Renal cortical epithelial cell (primary cell): ENCODE data around the gene PHAX. TPM values are rescaled to one million over a fixed set of nuclear protein-coding genes. Genes with fewer than 3 reads are reported as not detected.
A peak's percentile ranks its signal among the peaks of the same experiment; 100 is the strongest.
"Not testable (repeated sequence)": the region's sequence is repeated elsewhere in the genome, so short reads cannot be mapped to it uniquely, and the experiment has no call there.

ENCODE experiments used
- DNase-seq: peaks from one replicate; pipeline ENCODE4 v3.0.0-alpha.2; 2011; ENCODE audit warnings: low read depth
- total RNA-seq: library from RNA; depleted of rRNA; stranded (reverse); fragments of >200 nt; gene quantifications from 2 replicates; pipeline ENCODE4 v1.2.3, GENCODE V29; 2014

PHAX gene, protein sequence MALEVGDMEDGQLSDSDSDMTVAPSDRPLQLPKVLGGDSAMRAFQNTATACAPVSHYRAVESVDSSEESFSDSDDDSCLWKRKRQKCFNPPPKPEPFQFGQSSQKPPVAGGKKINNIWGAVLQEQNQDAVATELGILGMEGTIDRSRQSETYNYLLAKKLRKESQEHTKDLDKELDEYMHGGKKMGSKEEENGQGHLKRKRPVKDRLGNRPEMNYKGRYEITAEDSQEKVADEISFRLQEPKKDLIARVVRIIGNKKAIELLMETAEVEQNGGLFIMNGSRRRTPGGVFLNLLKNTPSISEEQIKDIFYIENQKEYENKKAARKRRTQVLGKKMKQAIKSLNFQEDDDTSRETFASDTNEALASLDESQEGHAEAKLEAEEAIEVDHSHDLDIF
- 66.9 and 70.2 TPM in 2 replicates for total RNA-seq

- peak; percentile 47 for DNase-seq
Observed at GRCh38 chr5:126600631-126601511, at the start of gene PHAX. TSS of gene PHAX (plus strand) at chr5:126600947. CDS start at chr5:126600963, 16 bp downstream.

- no peak for DNase-seq
Observed at GRCh38 chr5:126552614-126553013, 48.1 kb upstream of the PHAX start.

DNA sequence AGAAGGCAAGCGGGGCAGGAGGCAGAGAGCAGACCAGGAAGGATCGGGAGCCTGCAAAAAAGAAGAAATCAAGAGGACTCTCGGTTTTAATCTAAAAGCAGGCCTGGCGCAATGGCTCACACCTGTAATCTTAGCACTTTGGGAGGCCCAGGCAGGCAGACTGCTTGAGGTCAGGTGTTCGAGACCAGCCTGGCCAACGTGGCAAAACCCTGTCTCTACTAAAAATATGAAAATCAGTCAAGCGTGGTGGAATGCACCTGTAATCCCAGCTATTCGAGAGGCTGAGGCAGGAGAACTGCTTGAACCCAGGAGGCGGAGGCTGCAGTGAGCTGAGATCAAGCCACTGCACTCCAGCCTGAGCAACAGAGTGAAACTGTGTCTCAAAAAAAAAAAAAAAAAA is 45.6 kb upstream of the PHAX start:
- not testable (repeated sequence) for DNase-seq

DNA sequence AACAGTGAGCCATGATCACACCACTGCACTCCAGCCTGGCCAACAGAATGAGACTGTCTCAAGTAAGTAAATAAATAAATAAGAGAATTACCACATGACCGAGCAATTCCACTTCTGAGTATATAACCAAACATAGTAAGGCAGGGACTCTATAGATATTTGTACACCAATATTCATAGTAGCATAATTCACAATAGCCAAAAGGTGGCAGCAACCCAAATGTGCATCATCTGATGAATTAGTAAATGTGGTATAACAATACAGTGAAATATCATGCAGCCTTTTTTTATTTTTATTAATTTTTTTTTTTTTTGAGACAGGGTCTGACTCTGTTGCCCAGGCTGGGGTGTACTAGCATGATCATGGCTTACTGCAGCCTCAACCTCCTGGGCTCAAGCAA is 38.8 kb upstream of the PHAX start:
- DNase-seq, result no peak

DNA sequence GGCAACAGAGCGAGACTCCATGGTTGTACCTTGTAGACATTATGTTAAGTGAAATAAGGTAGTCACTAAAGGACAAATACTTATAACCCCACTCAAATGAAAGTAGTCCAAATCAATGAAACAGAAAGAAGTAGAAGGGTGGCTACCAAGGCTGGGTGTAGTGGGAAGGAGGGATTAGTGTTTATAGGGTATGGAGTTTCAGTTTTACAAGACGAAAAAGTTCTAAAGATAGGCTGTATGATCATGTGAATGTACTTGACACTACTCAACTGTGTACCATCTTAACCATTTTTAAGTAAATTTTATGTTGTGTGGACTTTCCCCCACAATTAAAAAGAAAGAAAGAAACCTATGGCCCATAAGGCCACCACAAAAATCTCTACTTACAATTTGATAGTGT is 37.9 kb upstream of the PHAX start:
- no peak for DNase-seq

- peak; percentile 1 for DNase-seq
Observed at GRCh38 chr5:126568206-126568755, 32.5 kb upstream of the PHAX start.

DNA sequence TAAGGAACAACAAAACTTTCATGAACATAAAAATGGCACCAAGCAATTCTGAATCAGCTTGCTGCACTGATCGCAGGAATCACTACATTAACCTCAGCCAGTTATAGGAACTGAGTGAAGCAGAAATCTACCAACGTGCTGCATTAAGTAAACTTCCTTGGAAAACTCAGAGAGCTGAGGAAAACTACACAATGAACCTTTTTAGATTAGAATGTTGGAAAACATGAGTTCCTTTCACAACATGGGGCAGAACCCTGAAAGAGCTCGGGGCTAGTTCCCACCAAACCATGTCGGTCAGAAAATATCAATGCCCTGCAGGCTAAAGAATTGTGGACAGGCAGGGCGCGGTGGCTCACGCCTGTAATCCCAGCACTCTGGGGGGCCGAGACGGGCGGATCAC is 25.1 kb upstream of the PHAX start:
- DNase-seq, result no peak

GRCh38 chr5:126576974-126577373 is 23.8 kb upstream of the PHAX start:
- DNase-seq, result no peak

GRCh38 chr5:126577415-126577814 is 23.3 kb upstream of the PHAX start:
- no peak for DNase-seq

GRCh38 chr5:126579716-126580115 is 21.0 kb upstream of the PHAX start:
- DNase-seq, result no peak

- DNase-seq, result no peak
Observed at GRCh38 chr5:126583761-126584160, 17.0 kb upstream of the PHAX start.

DNA sequence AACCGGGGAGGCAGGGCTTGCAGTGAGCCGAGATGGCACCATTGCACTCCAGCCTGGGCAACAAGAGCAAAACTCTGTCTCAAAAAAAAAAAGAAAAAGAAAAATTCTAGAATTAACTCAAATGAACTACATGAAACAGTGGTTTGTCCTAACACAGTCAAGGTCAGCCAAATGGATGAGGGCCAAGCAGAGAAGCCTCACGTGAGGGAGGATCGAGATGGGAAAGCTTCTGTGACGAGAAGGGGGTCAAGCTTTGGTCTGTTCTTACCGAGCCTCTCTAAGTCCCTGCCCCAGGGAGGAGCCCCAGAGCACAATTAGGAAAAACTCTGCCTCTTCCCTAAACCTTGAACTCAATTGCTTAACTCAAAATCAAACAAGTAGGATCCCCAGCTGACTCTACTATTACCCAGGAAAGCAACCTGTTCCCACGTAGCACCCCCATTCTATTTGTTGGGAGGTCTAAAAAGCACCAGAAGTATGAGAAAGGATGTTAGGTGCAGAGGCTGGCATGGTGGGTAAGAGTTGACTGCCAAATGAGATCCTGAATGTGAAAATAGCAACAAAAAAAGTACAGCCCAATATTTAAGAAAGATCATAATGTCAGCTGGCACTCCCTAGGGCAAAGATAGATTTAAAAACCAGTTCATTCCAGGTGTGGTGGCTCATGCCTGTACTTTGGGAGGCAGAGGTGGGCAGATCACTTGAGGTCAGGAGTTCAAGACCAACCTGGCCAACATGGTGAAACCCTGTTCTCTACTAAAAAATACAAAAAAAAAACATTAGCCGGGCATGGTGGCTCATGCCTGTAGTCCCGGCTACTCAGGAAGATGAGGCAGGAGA is 13.0 kb upstream of the PHAX start:
- no peak for DNase-seq

DNA sequence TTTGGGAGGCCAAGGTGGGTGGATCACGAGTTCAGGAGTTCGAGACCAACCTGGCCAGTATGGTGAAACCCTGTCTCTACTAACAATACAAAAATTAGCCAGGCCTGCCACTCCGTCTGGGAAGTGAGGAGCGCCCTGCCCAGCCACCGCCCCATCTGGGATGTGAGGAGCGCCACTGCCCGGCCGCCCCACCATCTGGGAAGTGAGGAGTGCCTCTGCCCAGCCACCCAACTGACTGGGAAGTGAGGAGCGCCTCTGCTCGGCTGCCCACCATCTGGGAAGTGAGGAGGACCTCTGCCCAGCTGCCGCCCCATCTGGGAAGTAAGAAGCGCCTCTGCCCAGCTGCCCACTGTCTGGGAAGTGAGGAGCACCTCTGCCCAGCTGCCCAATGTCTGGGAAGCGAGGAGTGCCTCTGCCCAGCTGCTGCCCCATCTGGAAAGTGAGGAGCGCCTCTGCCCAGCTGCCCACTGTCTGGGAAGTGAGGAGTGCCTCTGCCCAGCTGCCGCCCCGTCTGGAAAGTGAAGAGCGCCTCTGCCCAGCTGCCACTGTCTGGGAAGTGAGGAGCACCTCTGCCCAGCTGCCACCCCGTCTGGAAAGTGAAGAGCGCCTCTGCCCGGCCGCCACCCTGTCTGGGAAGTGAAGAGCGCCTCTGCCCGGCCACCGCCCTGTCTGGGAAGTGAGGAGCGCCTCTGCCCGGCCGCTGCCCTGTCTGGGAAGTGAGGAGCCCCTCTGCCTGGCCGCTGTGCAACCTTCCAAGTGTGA is 11.0 kb upstream of the PHAX start:
- DNase-seq, result no peak

GRCh38 chr5:126591549-126591948 is 9.2 kb upstream of the PHAX start:
- peak; percentile 31 for DNase-seq

GRCh38 chr5:126594748-126595485 is 5.8 kb upstream of the PHAX start, which contains the start of gene ALDH7A1:
TSS of gene ALDH7A1 (minus strand) at chr5:126595219. CDS start at chr5:126595198, 21 bp downstream.
- peak; percentile 86 for DNase-seq

- DNase-seq, result no peak
Observed at GRCh38 chr5:126595486-126596083, 5.2 kb upstream of the PHAX start.

DNA sequence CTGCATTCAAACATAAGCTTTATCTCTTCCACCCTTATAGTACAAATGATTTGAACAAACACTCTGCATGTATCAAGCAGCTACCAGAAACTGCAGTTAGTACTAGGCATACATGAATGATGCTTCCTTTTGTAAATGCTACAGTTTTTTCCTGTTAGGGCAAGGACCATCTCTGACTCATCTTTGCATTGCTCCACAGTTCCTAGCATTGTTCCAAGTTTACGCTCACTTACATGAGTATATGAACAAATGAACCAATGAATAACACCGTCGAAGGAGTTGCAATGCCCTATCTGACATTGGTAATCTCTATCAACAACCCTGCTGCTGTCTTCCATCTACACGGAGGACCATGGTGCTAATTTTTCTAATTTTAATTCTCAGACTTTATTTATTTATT is 3.6 kb upstream of the PHAX start:
- peak; percentile 64 for DNase-seq

DNA sequence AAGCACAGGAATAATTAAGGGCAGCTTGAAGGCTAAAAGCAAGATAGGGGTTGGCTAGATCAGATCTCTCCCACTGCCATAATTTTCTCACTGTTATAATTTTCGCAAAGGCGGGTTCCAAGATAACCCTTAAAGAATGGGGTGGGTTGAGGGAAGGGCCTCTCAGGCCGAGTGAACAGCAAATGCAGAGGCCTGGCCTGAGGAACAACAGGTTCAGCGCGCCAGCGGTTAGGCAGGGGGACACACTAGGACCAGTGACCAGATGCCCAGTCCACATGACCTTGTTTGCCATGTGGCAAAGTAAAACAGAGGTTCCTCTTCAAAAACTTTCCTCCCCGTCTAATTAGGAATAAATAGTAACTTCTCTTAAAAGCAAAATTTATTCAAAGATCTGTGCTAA is 1.2 kb upstream of the PHAX start:
- DNase-seq, result no peak

- not testable (repeated sequence) for DNase-seq
Observed at GRCh38 chr5:126599971-126600630, 646 bp upstream of the PHAX start.
